ENCODE measurements around the gene PKD1.
A peak's percentile ranks its signal among the peaks of the same experiment; 100 is the strongest.

Gene PKD1

DNA sequence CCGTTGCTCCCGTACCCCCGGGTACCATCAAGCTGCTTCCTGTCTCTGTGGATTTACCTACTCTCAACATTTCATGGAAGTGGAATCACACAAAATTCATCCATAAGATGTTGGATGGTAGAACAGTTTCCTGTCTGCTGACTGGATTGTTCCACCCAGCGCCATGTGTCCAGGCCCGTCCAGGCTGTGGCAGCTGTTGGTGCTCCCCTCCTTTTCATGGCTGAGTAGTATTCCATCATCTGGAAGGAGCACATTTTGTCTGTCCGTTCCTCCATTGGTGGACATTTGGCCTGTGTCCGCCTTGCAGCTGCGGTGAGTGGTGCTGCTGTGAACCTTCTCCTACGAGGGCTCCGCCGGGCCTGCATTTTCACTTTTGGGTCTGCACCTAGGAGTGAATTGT is 69.6 kb downstream of the PKD1 start:
- DNase-seq: no peak

DNA sequence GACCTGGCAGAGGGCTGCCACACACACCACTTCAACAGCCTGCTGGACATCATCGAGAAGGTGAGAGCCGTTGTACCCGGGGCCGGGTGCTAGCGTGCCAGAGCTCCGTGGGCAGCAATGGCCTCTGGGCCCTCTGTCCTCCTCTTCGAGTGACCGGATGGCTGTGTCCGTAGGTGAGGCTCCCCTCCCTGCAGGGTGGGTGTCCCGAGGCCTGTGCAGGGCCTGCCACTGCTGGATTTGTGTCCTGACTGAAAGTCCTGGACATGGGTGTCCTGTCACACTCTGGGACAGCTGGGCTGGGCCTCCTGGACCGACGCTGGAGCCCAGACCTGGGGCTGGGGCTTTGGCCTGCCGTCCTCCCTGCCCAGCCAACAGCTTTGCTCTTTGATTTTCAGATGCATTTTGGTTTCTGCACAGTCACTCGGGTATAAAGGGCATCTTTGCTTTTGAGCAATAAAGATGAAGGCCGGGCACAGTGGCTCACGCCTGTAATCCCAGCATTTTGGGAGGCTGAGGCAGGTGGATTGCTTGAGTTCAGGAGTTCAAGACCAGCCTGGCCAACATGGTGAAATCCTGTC is 71.2 kb downstream of the PKD1 start:
- no peak for DNase-seq

DNA sequence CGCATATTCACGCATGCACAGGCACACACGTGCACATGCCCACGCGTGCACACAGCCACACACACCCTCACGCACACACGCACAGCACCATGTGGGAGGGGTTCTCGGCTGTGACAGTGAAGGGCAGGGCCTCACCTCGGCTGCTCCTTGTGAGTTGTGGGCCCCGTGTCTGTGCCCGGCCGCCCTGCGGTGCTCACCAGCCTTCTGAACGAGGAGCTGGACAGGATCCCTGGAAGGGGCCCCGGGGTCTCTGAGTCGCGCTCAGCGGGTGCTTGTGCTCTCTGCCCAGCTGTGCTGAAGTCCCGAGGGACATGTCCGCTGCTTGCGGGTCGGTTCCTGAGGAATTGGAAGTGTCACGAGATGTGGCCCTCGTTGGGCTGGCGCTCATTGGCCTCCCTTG is 71.8 kb downstream of the PKD1 start:
- no peak for DNase-seq

DNA sequence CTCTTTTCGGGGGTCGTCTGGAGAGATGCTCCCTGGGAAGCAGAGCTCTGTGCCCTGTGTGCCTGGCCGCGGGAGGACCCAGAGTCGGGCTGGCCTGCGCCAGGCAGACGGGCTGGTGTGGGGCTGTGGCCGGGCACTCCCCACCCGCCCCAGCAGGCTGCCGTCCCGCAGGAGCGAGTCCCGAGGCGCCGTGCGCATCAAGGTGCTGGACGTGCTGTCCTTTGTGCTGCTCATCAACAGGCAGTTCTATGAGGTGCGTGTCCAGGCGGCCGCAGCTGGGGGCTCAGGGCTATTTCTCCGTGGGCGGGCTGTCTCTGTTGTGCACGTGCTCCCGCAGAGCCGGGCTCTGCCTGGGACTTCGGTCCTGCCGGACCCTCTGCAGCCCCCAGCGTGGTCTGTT is 72.9 kb downstream of the PKD1 start:
- DNase-seq: no peak

DNA sequence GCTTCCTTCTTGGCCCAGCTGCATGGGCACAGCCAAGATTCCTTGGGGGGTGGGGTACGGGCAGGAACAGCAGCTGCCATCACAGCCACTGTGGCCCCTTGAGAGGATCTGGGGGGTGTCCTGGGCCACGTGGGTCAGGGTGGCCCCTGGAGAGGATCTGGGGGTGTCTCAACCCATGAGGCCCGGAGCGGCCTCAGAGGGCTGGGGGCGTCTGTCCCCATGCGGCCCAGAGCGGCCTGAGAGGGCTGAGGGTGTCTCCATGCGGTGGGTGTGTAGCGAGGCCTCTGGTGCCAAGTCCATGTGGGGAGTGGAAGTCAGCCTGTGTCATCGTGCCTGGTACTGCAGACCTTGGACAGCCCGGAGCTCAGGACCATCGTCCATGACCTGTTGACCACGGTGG is 74.2 kb downstream of the PKD1 start:
- DNase-seq: no peak

DNA sequence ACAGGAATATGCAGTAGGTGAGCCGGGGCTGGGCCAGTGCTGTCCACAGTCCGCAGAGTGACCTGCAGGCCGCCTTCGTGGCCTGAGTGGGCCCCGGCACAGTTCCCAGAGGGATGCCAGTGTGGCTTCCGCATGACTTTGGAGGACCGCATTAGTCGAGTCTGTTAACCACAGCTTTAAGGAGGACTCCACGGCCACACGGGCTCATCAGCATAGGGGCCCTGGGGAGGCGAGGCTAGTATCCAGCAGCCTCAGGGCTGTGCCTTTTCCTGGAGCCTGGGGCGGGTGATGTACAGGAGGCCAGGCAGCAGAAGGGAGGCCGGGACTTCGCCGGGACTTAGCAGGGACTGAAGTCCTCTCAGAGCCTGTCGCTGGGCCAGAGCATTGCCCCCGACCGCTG is 74.7 kb downstream of the PKD1 start:
- DNase-seq: no peak

DNA sequence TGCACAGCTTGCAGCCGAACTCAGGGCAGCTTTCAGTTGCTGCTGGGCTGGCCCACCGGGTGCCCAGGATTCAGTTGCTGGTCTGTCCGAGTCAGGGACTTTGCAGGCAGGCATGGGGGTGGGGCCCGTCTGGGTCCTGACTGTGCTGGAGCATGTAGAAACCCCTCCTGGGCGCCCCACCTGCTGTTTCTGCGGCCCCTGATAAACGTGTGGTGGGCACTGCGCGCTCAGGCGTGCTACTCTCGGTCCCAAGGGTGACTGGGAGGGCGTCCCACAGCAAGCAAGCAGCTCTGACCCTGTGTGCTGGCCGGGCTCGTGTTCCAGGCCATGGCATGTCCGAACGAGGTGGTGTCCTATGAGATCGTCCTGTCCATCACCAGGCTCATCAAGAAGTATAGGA is 75.4 kb downstream of the PKD1 start:
- DNase-seq: no peak

DNA sequence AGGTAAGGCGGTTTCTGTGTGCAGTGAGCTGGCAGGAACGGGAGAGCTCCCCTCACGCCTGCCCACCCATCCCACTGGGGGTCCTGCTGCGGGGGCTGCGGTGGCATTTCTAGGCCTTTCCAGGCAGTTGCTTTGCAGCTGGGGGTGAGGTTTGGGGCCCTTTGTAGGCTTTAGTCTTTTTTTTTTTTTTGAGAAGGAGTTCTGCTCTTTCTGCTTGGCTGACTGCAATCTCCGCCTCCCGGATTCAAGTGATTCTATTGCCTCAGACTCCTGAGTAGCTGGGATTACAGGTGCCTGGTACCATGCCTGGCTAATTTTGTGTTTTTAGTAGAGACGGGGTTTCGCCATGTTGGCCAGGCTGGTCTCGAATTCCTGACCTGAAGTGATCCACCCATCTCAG is 76.8 kb downstream of the PKD1 start:
- no peak for DNase-seq

DNA sequence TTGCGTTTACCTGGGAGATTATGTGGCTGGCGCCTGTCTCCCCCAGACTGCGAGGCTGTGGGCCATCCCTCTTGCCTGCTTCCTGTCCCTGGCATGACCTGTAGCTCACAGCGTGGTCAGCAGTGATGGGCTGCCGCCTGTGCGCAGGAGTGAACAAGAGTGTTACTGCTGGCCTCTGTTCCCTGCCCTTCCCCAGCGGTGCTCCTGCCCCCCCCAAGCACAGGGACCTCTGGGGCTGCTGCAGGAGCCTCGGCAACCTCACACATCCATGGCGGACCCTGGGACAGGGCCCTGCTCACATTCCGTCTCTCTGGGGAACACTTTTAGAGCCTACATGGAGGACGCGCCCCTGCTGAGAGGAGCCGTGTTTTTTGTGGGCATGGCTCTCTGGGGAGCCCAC is 77.3 kb downstream of the PKD1 start:
- DNase-seq: no peak

DNA sequence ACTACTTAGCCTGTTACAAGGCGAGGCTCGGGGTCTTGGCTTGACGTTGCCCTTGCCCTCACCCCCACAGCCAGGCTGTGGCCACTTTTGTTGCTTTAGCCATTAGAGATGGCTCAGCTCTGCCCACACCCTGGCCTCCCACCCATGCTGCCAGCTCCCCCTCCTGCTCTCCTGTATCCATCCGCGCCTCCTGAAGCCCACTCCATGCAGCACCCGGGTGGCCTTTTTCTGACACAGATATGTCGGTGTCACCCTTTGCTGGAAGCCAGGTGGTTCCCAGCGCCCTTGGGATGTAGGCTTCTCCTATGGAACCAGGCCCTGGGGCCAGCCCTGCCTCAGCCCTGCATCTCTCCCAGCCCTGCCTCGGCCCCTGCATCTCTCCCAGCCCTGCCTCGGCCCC is 78.3 kb downstream of the PKD1 start:
- no peak for DNase-seq

DNA sequence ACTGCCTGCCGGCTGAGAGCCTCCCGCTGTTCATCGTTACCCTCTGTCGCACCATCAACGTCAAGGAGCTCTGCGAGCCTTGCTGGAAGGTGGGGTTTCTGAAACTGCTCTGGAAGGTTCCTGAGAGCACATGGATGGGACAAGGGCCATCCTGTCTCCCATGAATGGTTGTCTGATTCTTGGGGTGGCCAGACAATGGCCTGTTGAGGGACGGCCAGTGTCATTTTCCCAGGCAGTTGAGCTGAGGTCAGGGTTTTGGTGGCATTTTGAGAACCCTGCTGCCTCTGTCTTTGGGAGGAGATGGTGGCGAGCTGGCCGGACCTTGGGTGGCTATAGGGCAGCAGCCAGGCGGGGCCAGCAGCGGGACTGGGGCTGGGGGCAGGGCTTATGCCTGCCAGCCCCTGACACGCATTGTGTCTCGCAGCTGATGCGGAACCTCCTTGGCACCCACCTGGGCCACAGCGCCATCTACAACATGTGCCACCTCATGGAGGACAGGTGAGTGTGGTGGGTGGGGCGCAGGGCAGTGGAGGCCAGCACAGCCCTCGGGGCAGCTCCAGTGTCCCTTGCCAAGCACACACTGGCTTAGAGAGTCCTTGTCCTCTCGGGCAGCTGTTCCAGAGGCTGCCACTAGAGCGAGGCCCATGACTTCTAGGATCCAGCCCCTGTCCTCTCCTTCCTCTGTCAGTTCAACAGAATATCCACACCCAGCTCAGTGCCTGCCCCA is 78.9 kb downstream of the PKD1 start:
- no peak for DNase-seq

DNA sequence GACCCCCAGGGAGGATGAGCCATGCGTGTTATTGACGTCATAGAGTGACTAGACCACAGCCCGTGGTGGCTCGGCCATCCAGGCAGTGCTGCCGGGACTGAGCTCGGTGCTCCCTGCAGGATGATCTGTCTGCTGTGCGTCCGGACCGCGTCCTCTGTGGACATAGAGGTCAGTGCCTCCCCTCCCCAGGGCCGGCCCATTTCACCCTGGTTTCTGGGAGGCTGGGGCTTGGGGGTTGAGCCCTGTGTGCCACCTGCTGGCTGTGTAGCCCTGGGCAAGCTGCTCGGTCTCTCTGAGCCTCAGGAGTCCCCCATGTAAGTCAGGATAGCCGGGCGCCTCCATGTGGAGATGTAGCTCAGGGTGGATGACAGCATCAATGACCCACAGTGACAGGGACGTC is 79.6 kb downstream of the PKD1 start:
- DNase-seq: no peak

DNA sequence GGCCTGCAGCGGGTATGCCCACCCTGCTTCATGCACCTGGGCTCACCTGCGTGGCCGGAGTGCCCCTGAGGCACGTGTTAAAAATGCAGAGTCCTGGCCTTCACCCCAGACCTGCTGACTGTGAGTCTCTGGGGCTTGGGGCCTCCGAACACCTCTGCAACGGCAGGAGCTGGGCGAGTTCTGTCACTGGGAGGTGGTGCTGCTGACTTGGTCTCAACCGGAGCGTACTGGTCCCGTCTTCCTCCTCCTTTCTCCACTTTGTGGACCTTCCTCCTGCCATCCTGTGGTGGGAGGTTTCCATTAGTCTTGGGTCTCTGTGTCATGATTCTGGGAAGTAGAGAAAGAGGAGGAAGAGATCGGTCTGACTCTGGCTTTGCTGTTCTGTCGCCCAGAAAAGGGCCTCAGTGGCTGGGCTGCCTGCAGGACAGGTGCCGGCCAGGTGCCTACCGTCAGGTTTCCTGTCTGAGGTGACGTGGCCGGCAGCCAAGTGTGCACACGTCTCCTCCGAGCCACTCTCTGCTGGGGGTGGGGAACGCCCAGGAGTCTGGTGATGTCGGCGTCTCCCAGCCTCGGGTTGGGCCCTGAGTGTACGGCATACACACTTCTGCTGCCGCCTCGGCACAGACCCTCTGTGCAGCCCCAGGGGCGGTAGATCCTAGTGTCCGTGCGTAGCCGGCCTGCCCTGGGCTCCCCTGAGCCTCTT is 81.0 kb downstream of the PKD1 start:
- DNase-seq: no peak

DNA sequence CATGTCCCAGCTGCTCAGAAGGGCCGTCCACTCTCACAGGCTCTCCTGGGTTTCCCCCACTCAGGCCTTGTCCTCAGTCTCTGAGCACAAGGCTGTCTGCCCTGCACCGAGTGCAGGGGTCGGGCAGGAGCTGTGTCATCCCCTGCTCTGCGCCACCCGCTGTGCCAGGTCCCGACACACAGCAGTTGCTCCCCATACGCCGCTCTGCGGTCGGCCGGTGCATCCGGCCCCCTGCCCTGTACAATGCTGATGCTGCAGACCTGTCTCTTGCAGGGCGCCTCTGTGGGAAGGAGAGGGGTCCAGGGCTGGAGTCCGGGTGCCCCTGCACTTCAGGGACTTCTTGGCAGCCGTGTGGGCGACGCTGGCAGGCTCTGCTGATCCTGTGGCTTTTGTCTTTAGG is 81.8 kb downstream of the PKD1 start:
- no peak for DNase-seq

DNA sequence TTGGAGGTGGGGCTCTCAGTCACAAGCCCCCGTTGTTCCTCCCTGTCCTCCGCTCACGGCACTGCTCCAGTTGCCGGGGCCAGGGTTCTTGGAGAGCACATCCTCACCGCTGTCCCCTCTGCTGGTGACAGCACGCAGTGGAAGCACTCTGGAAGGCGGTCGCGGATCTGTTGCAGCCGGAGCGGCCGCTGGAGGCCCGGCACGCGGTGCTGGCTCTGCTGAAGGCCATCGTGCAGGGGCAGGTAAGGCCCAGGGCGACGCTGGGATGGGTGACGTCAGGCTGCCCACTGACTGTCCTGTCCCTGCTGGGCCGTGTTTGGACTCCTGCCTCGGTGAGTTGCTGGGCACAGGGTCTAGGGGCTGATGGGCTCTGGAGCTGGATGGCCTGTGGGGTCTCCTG is 82.5 kb downstream of the PKD1 start:
- DNase-seq: no peak

DNA sequence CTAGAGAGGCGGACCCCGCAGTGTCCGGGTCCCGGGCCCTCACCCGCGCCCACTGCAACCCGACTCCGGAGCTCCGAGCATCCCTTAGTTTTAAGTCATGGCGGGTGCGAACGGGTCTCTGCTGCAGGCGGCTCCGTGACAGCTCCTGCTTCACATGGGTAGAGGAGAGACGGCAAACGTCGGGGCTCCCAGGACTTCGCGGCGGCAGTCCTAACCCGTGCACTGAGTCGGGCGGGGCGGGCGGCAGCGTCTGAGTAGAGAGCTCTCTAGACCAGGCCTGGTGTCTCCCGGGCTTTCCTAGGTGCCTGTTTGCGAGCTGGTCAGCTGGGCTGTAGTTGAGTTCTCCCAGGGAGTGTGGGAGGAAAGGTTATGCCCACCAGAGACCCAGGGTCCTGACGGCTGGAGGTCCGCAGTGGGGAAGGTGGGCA is 87.6 kb downstream of the PKD1 start:
- no peak for DNase-seq

DNA sequence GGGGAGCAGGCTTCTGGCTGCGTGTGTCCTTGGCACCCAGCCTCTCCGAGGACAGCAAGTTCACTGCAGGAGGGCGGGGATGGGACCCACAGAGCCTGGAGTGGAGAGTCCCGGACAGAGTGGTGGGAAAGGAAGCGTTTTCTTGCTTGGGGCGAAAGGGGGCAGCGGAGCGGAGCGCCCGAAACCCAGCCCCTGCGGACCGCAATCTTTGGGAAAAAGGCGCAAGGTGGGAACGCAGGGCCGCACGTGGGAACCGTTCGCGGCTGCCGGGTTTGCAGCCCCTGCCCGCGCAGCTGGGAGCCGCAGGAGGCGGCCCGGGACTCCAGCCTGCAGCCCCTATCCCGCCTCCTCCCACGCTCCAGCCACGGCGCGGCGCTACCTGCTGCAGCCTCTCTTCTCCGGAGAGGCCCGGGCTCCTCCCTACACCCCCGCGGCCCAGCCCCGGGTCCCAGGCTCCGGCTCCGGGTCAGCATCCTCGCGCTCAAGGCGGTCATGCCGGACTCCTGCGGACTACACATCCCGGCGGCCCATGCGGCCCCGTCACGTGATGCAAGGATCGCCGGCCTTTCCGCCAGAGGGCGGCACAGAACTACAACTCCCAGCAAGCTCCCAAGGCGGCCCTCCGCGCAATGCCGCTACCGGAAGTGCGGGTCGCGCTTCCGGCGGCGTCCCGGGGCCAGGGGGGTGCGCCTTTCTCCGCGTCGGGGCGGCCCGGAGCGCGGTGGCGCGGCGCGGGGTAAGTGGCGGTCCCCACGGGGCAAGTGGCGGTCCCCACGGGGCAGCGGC is 88.2 kb downstream of the PKD1 start, which contains the start of the genes NTHL1 and TSC2:
Gene NTHL1, minus strand, starts transcription at position 505 of the 786 bp plus-strand sequence. Its CDS starts 11 bp downstream, at position 494.
Gene TSC2, plus strand, starts transcription at position 656 of the 786 bp plus-strand sequence. CDS start 631 bp downstream, outside the sequence.
- DNase-seq: peak; percentile 97

DNA sequence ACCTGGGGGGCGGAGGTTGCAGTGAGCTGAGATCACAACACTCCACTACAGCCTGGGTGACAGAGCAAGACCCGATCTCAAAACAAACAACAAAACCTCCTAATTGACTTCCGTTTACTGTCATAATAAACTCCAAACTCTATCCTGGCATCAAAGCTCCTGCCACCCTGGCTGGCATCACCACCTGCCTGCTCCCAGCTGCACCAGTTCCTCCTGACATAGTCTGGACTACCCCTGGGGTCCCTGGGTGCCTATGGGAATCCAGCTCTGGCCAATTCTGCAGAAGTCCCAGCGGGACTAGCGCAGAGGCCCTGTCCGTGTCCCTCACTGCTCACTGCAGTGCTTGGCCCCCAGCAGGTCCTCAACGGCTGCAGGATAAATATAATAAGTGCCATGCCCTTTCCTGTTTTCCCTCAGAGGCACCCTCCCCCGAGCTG is 88.8 kb downstream of the PKD1 start:
- DNase-seq: no peak

DNA sequence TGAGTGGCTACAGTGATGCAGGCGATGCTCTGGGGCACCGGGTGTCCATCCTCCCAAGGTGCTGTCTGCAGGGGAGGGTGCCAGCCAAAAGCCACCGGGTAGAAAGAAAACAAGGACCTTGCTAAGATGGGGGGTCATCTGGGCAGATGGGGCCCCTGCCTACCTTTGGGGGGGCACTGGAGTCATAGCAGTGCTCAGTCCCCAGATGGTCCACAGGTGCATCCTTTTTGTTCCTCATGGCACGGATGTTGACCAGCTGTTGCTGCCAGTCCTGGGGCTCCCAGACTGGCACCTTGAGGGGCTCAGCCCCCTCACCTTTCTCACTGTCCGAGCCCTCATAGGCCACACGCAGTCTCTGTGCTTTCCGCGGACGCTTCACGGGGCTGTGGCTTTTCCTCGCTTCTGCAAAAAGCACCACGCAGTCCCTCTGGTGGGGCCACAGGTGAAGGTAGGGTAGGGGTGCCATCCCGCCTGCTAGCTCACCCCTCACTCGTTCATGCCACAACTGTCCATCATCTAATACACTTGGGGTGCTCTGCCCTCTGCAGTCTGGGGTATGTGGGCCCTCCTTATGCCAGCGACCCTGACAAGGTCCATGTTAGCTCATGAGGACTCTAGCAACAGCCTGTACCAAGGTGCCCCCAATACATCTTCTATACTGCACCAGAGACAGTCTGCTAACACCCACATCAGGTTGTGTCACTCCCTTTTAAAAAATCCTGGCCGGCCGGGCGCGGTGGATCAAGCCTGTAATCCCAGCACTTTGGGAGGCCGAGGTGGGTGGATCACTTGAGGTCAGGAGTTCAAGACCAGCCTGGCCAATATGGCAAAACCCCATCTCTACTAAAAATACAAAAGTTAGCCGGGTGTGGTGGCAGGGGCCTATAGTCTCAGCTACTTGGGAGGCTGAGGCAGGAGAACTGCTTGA is 89.5 kb downstream of the PKD1 start:
- DNase-seq: no peak

DNA sequence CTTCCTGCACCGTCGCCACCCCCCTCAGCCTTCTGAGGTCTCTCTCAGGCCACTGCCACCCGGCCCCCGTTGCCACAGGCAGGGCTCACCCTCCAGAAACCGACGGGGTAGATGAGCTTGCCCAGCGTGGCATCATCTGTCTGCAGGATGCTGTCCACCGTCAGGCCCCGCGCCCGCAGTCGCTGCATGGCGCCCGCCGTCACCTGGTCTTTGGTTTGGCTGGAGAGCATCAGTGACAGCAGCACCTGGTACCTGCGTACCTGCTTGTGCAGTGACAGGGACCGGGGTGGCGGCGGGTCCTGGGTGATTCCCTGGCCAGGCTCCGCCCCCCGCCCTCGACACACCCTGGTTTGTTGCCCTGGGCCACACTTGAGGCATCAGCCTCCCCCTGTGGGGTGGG is 91.2 kb downstream of the PKD1 start:
- no peak for DNase-seq

DNA sequence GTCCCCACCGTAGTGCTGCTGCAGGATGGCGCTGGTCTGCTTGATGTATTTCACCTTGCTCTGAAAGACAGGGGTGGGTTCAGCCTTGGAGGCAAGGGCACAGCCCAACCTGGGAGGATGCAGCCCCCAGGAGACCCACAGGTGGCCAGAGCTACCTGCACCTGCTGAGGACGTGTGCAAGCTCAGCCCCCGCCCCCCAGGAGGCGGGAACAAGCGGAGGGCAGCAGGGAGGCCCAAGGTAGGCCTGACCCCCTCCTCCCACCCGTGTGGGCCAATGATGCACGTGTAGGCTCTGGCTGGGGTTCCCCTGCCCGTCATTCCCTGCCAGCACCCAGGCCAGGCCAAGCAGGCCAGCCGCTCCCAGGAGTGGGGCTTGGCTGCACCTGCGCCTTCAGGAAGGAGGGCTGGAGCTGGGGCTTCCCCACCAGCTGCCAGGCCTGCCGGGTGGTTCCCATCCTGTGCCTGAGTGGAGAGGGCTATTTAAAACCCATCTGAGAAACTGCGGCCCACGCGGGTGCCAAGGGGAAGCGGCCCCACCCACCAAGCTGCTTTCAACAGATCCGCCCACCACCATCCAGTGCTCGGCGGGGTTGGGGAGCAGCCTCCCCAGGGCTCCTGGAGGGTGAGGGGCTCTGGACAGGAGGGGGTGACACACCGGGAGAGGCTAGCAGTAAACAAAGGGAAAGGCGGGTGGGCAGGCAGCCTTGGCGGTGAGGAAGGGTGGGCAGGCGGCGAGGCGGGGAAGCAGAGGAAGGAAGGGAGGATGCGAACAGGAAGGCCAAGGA is 91.8 kb downstream of the PKD1 start:
- no peak for DNase-seq
